GM19035 (cell line): Measurements from ENCODE around the gene GAD1.

Experiments used
- ATAC-seq: cut with Tn5 transposase; IDR thresholded peaks from one replicate; pipeline ENCODE4 v1.9.1; 2021; ENCODE audit not compliant: unreplicated experiment

The GAD1 gene

DNA sequence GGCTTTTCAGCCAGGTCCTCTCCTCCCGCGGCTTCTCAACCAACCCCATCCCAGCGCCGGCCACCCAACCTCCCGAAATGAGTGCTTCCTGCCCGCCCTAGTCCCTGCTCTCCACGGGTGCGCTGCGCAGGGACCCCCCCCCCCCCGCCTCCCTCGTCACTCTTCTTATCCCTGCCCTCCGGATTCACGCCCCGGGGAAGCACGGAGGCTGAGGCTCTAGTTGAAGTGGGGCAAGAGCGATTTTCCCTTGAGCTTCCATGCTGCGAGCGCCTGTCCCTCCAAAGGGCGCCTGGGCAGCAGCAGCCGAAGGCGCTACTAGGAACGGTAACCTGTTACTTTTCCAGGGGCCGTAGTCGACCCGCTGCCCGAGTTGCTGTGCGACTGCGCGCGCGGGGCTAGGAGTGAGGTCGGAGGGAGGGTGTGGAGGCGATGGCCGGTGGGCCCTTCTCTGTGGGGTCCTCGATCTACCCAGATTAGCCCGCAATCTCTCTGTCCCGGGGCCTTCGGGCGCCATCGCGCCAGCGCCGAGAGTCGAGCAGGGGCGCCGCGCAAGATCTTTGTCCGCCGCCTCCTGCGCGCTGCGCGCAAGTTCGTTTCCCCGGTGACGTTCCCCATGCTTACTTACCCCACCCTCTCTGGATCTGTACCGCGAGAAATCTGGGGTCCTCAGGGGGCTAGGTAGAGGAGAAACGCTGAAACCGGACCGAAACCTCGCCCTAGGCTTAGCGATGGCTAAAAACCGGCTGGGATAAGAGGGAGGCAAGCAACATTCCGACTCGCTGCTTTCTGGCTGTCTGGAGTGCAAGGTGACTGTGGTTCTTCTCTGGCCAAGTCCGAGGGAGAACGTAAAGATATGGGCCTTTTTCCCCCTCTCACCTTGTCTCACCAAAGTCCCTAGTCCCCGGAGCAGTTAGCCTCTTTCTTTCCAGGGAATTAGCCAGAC lies 677 bp downstream of the GAD1 start:
- no peak for ATAC-seq

DNA sequence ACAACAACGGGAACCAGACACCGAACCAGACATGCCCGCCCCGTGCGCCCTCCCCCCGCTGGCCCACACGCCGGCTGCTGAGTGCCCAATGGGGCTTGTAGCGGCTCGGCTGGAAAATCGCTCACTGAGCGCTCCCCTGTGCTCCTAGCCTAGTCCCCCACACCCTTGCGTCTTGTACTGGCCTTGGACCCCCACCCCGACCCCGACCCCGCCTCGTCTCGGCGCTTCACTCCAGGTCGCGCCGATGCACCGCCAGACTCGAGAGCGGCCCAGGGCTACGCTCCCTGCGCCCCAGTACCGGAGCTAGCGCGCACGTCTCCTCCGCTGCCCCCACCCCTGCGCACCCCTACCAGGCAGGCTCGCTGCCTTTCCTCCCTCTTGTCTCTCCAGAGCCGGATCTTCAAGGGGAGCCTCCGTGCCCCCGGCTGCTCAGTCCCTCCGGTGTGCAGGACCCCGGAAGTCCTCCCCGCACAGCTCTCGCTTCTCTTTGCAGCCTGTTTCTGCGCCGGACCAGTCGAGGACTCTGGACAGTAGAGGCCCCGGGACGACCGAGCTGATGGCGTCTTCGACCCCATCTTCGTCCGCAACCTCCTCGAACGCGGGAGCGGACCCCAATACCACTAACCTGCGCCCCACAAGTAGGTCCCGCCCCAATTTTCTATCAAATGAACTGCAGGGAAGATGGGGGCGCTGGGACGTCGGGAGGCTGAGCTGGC lies 1.5 kb downstream of the GAD1 start:
- ATAC-seq = no peak

DNA sequence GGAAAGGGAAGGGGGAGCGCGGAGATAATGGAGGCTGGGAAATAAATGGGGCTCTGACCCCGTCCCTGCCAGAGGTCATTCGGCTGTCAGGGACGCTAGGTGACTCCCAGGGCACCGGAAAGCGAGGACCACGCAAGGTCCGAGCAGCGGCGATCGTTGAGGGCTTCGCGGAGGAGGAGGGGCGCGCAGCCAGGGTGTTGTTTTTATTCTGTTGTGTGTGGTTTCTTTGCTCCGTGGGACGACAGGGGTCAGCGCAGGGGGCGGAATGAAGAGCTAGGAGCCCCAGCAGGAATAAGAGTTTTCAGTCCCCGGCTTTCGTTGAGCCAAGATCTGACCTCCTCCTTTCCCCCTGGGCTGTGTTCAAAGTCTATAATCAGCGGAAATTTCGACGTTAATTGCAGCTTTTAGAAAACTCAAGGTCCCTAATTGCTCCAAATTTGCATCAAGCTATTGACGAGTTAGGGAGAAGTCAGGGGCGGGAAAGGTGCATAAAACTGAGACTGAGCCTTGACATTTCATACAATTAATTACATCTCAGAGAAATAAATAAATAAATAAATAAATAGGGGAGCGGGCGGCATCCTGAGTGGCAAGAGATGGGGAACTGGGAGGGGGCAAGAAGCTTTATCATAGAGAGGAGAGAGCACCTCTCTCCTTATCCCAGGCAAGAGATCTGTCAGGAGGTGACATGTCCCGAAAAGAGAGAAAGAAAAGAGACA lies 2.2 kb downstream of the GAD1 start:
- no peak for ATAC-seq

DNA sequence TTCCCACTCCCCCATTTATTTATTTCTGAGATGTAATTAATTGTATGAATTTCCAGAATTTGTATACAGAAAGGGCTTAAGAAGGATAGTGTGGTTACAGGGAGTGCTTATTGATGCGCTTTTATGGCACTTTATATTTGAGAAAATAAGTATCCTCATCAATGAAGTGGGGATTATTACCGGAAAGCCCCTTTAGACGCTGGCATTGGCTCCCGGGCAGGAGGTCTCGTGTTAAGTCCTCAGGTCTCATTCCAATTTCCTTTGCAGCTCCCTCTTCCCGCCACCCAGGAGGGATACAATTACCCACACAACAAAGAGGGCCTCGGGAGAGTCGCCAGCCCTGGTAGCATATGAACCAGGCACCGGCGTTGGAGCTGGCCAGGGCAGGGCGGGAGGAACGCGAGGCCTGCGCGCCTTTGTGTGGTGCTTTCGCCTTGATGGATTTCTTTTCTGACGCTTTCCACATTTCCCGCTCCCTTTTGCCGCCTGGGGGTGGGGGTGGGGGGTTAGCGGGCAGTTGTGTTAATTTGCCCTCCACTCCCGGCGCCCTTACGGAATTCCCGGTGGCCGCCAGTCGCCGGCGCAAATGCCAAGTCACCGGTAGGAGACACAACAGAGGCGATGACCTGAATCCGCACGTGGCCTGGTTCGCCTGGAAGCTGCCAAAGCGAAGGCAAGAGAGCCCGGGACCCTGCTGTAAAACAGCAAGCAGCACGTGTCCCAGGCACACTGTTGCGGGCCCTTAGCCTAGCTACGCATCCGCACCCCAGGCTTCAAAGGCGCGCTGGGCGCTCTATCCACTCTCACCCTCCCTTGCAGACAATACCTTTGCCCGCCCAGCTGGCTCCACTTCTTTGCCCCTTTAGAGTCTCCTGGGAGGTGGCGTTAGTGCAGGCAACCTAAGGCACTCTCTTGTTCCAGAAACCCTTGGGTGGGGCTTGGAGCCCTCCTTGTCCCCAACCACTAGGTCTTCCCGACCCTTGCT lies 3.3 kb downstream of the GAD1 start:
- no peak for ATAC-seq

DNA sequence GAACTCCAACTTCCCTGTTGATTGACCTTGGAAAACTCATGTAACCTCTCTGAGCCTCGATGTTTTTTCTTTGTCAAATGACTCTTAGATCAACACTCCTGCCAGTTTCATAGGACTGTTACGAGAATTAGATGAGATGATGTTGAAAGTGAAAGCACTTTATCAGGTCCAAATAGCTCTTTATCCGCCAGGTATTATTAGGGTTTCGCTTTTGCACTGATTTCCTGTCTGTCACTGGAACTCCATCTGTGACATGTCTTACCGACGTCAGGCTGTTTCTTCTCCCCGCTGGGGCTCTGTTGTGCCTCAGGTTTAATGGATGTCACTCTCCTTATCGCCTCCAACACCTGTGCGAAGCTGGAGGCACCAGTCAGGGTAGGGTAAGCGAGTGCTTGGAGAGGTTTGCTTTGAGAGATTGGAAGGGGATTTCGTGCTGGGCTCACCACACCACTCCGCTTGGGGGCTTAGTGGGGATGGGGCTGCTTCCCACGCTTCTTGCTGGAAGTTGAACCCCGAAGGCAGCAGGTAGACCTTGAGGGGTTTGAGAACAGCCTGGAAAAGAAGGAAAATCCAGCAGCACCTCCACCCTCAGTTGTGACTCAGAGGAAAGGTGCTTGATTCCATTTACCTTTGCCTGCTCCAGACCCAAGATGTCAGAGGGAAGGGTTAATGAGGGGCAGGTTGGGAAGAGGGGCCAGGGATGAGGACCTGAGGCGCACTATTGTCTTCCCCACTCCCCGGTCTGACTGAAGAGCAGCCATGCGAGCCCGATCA lies 4.3 kb downstream of the GAD1 start:
- ATAC-seq = peak; percentile 42

DNA sequence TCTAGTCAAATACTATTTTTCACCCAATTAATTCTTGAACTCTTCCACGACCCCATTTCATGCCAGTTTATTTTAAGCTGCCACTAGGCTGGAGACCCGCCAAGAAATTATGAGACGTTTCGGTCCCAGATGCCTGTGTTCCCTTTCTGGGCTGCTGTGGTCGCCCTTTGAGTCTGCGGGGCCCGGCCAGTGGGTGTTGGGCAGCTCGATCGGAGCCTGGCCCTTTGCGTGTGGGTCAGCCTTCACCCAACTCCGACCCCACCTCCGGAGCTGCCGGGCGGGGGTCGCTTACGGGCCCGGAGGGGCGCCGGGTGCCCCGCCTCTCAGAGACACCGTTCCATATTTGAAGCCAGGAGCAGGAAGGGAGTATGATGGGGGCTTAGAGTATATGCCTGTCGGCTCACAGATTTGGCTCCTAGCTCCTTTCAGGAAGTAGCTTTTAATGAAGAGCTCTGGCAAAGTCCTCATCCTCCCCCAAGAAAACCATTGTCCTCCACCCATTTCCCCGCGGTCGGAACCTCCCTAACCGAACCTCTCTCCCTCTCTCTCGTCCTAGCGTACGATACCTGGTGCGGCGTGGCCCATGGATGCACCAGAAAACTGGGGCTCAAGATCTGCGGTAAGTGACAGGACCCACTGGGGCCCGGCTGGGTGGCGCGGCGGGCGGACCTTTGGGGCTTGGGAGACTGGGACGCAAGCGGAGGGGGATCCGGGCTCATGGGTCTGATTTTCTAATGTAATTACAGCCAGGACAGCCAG lies 5.0 kb downstream of the GAD1 start:
- no peak for ATAC-seq

DNA sequence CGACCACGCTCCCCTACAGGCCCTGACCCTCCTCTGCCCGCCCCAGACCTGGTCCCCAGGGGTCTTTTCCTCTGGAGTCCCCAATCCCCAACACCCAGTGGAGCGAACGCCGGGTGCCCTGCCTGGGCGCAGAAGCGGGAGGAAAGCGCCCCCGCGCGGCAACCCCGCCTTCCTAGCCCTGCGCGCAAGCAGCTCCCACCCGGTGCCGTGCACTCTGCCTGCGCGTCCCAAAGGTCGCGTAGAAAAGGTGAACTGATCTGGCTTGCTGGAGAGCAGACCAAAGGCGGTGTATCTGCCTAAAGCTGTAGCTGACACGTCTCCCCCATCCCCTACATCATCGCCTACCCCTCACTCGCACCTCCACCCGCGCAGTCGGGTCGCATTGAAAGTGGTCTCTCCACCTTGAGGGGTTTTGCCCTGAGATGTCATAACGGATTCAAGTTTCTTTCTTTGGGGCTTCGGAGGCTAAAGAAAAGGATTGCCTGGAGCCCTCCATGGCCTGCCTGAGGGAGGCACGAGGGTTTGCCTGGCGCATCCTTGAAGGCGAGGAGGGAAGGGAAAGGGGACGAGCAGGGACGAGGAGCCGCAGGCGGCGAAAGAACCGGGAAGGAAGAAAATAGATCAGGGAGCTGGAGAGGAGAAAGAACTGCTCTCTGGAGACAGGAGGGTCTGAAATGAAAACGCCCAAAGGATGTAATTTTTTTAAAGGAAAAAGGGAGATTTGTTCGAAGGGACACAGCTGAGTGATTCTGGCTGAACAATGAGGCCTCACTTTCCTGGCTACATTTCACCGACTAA lies 5.8 kb downstream of the GAD1 start:
- no peak for ATAC-seq

DNA sequence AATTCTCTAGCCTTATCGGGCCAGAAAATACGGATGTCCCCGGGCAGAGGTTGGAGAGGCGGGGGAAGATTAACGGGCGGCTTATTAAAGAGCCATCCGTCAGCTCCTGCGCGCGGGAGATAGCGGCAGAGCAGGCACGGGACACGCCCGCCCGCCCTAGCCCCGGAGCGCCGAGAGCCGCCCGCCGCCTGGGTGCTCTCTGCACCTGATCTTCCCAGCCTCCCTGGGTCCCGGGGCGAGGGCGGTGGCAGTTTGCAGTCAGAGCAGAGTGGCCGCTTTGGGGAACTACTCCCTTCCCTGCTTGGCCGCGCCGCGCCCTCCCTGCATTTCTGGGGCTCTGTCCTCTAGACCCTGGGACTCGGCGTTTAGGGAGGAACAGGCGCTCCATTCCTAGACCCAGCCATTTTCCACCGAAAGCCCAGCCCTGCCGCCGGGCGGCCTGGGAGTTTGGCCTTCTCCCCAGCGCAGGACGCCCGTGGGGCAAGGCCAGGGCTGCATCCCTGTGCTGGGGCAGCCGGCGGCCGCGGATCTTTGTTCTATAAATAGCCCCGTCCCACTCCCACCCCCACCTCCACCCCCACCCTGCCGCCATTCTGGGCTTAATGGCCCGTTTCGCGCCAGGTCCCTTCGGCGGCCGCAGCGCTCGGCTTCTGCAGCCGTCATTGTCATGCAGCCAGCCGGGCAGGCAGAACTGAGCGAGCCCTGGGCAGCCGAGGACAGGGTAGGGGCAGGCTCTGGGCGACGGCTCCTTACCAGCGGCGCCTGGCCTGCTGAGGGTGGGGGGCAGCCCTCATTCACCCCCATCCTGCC lies 6.6 kb downstream of the GAD1 start:
- ATAC-seq = no peak

DNA sequence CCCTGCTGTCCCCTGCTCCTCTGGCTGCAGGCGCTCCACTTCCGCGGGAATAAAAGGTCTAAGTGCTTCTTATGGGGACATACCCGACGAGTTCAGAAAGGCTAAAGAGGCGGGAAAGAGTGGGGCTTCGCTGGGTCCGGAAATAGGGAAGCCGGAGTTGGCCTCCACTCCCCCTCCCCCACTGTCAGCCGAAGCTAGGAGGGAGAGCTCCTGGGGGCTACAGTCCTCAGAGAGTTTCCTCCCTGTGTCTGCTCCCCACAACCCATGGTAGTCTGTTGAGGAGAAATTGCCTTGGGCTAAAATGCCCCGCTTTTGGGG lies 7.2 kb downstream of the GAD1 start:
- no peak for ATAC-seq

DNA sequence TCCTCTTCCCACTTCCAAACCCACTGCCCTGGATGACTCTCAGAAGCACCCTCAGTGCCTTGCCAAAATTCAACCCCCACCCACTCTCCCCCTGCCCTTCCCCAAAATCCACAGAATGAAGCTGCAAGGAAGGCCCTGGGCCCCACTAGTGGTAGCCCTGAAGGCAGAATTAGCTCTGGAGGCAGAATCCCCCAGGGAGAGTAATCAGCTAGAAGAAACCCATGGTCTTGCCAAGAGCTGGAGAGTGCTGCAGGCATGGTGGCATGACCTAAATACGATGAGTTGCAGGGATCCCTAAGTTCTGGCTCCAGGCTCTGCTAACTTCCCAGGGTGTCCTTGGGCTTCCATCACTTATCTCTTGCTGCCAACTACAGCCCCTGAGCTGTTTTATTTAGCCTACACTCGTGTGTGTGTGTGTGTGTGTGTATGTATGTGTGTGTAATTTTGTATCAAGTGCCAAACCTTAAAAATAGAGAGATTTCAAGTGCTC lies 7.9 kb downstream of the GAD1 start:
- no peak for ATAC-seq

DNA sequence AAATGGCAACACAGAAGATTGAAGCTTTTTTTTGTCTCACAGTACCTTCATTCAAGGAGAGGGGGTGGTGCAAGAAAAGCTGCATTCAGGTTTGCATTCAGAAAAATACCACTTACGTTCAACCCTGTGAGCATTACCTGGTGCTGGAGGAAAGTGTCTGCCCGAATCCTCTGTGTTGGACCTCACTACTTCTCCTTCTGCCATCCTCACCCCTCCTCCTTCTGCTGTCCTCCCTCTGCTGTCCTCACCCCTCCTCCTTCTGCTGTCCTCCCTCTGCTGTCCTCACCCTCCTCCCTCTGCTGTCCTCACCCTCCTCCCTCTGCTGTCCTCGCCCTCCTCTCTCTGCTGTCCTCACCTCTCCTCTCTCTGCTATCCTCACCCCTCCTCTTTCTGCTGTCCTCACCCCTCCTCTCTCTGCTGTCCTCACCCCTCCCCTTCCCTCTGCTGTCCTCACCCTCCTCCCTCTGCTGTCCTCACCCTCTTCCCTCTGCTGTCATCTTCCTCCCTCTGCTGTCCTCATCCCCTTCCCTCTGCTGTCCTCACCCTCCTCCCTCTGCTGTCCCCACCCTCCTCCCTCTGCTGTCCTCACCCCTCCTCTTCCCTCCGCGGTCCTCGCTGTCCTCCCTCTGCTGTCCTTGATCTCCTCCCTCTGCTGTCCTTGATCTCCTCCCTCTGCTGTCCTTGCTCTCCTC lies 11.3 kb downstream of the GAD1 start:
- ATAC-seq = no peak

DNA sequence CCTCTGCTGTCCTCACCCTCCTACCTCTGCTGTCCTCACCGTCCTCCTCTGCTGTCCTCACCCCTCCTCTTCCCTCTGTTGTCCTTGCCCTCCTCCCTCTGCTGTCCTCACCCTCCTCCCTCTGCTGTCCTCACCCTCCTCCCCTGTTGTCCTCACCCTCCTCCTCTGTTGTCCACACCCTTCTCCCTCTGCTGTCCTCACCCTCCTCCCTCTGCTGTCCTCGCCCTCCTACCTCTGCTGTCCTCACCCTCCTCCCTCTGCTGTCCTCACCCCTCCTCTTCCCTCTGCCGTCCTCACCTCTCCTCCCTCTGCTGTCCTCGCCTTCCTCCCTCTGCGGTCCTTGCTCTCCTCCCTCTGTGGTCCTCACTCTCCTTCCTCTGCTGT lies 11.8 kb downstream of the GAD1 start:
- ATAC-seq = no peak

DNA sequence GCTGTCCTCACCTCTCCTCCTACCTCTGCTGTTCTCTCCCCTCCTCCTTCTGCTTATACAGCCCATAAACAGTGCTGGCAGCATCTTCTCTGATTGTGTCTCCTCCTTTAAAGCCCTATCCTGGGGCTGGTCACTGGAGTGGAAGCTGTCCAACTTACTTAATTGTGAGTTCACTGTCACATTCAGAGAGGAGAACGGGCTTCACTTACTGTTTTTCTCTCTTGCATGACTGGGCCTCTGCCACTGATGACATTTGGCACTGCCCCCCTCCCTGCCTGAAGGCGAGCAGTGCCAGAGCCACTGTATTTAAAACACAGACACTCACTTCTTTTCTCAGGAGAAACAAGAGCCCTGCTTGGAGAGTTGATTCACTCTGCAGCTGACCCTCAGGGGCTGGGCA lies 12.3 kb downstream of the GAD1 start:
- ATAC-seq = no peak

DNA sequence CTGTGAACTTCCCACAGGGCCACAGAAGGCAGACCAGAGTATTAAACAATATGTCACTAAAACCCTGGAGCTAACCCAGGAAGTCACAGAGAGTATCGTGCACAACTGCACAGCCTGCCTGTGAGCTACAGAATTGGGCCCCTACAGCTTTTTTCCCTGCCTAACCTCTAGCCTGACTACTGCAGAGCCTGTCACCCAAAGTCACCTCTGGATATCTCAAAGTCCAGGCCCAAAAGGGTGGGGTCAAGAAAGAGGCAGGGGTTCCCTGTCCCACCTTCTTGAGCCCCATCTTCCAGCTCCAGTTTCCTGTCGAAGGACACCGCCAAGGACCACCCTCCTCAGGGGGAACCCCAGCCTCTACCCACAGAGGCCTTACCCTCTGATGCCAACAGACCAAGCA lies 13.5 kb downstream of the GAD1 start:
- no peak for ATAC-seq

DNA sequence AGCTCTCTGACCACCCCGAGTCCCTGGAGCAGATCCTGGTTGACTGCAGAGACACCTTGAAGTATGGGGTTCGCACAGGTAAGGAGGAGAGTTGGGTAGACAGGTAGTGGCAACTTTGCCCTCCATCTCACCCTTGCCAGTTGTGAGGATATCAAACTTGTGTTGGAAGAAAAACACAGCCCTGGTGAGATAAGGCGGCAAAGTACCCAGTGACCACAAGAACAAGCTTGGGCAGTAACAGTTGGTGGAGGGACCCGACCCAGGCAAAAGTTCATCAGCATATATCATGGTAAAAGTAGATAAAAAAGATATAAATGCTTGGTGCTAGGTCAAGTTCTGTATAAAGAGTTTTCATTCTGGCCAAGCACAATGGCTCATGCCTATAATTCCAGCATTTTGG lies 14.4 kb downstream of the GAD1 start:
- ATAC-seq = no peak

DNA sequence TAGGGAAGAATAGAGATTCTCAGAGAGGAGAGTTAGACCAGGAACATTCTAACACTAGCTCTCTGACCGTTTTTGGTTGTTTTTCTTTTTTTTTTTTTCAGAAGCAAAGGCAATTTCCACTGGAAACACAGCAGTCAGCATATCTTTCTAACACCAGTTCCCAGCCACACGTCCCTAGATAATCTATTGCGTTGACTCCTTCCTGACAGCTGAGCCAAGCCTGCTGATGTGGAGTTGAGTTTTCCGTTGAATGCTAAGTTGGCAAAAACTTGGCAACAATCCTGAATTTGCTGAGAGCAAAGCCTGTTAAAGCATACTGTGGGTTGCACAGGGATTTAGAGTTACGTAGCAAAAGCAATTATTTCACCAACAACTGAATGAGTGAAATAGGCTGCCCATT lies 19.3 kb downstream of the GAD1 start:
- no peak for ATAC-seq

DNA sequence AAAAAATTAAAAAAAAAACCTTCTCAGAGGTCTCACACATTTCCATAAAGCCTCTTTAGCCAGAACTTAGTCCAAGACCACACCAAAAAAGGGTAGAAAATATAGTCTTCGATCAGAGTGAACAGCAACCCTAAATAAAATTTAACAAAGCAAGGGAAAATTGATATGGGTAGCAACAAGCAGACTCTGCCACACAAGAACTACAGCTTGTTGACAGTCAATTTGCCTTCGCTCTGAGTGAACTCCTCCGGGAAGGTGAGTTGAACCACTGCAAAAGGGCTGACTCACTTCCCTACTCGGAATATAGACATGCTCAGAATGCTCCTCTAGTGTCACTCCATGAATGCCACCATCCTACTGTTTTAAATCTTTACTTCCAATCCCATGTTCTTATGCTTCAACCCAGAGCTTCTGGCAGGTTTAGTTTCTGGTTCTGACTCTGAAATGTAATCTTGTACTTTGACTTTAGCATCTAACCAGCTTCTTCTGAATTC lies 24.1 kb downstream of the GAD1 start:
- ATAC-seq = no peak
